ENCODE results near the gene ZNF691.

ZNF691 gene

GRCh38 chr1:42877380-42877779 is 31.0 kb downstream of the ZNF691 start:
- H3K4me3 ChIP-seq (ENCODE audit: low read depth, low read length), result no peak overlapping the region
- no peak for TF ChIP-seq CTCF (IDR thresholded peaks at IDR 0.05; ENCODE audit: borderline replicate concordance, insufficient read depth, low read depth, low read length)

GRCh38 chr1:42880384-42880783 is 34.0 kb downstream of the ZNF691 start:
- TF ChIP-seq CTCF (IDR thresholded peaks at IDR 0.05; ENCODE audit: borderline replicate concordance, insufficient read depth, low read depth, low read length), result no peak
- H3K4me3 ChIP-seq (ENCODE audit: low read depth, low read length), result no peak overlapping the region

DNA sequence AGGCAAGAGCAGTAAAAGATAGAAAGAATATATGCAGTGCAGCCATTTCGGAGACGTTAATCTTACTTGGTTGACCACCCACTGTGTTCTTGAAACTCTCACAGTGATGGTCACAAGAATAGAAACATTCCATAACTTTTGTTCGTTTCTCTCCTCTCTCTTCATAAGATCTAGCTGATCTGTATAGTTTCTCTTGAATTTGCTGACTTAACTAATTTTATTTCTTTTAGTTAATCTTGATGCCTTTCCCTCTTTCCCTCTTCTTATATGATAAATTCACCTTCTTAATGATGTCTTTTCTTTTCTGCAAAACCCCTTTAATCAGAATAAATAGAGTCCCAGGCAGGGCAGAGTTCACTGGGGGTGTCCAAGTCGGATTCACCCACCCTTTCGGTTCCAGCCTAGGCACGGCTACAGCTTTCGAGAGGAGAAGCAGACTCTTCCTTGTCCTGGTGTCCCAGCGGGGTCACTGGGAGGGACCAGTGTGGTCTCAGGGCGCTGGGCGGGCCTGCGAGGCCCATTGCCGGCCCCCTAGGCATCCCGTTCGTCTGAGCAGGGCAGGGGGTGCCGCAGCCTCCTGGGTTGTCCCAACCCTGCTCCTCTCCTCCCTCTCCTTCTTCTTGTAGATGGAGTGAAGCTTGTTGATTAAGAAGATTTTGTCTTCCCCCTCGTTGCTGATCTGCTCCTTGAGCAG is 39.8 kb downstream of the ZNF691 start:
- H3K4me3 ChIP-seq (ENCODE audit: low read depth, low read length), result no peak overlapping the region
- TF ChIP-seq CTCF (IDR thresholded peaks at IDR 0.05; ENCODE audit: borderline replicate concordance, insufficient read depth, low read depth, low read length), result no peak

DNA sequence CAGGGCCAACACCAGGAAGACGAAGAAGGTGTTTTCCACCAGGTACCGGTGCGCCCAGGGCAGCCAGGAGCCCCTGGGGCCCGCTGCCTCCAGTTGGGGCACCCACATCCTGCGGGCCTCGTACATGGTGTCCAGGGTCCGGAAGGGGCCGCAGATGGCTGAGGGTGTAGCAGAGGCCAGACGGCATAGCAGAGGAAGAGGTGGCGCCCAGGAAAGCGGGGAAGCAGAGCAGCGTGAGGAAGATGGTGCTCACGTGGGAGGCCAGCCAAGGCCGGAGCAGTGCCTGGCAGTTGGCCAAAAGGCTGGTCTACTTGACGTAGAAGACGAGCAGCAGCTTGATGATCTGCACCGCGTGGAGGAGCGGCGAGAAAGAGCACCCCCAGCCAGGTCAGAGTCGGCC is 40.4 kb downstream of the ZNF691 start:
- no peak for TF ChIP-seq CTCF (IDR thresholded peaks at IDR 0.05; ENCODE audit: borderline replicate concordance, insufficient read depth, low read depth, low read length)
- no peak overlapping the region for H3K4me3 ChIP-seq (ENCODE audit: low read depth, low read length)

- no peak overlapping the region for H3K4me3 ChIP-seq (ENCODE audit: low read depth, low read length)
- TF ChIP-seq CTCF (IDR thresholded peaks at IDR 0.05; ENCODE audit: borderline replicate concordance, insufficient read depth, low read depth, low read length), result no peak
Measured at GRCh38 chr1:42887366-42887765, 41.0 kb downstream of the ZNF691 start.

DNA sequence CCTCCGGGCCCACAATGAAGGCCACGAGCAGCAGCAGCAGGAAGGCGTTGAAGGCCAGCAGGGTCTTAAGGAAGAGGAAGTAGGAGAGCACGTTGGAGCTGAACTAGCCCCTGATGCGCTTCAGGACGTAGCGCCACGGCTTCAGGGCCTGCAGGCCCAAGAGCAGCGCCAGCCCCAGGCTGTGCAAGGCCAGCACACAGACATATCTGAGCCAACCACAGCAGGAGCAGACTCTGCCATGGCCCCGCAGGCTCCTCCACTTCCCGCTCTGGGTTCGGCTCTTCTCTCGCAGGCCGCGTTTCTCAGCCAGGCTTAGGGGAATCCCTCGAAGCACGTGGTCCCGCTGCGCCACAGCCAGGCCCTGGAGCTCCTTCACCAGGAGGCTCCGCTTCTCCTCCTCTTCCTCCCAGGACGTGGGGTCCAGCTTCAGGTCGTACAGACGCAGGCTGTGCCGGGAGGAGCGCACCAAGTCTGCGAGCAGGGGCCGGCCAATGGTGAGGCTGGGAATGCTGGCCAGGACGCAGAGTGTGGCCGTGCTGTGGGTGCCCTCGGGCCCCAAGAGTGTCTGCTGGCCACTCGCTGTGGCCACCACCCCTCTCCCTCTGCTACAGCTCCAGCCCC is 41.7 kb downstream of the ZNF691 start:
- no peak for TF ChIP-seq CTCF (IDR thresholded peaks at IDR 0.05; ENCODE audit: borderline replicate concordance, insufficient read depth, low read depth, low read length)
- no peak overlapping the region for H3K4me3 ChIP-seq (ENCODE audit: low read depth, low read length)

DNA sequence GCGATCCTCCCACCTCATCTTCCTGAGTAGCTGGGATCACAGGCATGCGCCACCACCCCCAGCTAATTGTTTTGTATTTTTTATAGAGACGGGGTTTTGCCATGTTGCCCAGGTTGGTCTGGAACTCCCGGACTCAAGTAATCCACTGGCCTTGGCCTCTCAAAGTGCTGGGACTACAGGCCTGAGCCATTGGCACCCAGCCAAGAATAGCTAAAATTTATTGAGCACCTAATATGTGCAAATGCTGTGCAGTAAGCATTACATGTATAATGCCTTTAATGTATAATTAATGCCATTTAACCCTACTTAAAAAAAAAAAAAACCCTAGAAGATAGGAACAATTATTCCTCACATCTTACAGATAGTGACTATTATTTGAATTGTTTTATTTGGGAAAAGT is 42.9 kb downstream of the ZNF691 start:
- no peak for TF ChIP-seq CTCF (IDR thresholded peaks at IDR 0.05; ENCODE audit: borderline replicate concordance, insufficient read depth, low read depth, low read length)
- no peak overlapping the region for H3K4me3 ChIP-seq (ENCODE audit: low read depth, low read length)
